Fibroblast of skin of right biceps (primary cell): ENCODE results near the gene MAP4.
"Not testable (repeated sequence)": the region's sequence is repeated elsewhere in the genome, so short reads cannot be mapped to it uniquely, and the experiment has no call there.

Experiments used
- DNase-seq: peaks from one replicate; pipeline ENCODE4 v3.0.0-alpha.2; 2013

Gene MAP4

DNA sequence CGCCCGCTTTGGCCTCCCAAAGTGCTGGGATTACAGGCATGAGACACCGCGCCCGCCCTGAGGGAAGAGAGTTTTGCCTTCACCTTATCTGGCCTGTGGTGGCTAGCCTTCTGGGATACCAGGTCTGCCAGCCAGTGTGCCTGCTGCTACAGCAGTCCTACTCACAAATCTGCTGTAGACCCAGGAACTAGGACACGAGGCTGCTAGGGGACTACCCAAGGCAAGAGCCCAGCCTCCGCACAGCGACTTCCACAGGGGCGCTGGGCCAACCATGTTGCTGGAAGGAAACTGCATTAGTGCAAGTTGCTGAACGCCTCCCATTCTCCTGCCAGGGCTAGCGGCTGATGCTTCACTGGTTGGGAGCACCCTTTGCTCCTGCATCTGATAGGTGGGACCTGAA is 159.5 kb downstream of the MAP4 start:
- DNase-seq, result no peak

DNA sequence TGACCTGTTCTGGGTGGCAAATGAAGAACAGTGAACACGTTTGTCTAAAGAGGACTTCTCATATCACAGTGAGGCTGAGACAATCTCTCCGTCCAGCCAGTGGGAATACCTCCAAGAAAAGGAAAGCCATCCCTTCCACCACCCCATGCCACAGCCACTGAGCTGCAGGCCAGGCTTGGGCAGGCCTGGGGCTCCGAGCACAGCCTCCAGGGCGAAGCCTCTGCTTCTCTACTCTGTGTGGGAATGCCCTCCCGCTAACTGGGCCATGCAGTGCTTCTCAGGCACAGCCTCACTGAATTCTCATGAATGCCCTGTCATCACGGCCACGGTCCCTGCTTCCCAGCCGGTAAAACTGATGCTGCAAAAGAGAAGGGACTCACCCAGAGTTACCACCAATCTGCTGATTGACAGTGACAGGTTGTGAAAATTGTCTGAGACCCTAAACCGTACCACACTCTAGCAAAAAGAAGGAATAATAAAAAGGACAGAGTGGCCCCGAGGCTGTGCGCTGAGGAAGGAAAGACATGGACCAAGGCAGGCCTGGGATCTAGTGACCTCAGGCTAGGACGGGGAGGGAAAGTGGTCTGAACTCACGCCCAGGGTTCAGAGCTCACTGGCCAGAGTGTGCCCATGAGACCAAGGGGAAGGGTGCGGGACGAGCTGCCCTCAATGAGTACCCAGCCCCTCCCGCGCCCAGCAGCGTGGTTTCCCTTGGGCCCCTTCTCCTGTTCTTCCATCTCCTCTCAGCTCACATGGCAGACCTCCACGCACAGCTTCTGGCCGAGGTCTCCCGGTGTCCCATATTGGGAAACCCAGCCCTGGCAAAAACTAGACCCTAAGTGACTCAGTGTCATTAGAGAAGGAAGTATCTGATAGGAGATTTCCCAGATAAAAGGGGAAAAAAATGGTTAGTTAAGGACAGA is 160.5 kb downstream of the MAP4 start:
- no peak for DNase-seq

DNA sequence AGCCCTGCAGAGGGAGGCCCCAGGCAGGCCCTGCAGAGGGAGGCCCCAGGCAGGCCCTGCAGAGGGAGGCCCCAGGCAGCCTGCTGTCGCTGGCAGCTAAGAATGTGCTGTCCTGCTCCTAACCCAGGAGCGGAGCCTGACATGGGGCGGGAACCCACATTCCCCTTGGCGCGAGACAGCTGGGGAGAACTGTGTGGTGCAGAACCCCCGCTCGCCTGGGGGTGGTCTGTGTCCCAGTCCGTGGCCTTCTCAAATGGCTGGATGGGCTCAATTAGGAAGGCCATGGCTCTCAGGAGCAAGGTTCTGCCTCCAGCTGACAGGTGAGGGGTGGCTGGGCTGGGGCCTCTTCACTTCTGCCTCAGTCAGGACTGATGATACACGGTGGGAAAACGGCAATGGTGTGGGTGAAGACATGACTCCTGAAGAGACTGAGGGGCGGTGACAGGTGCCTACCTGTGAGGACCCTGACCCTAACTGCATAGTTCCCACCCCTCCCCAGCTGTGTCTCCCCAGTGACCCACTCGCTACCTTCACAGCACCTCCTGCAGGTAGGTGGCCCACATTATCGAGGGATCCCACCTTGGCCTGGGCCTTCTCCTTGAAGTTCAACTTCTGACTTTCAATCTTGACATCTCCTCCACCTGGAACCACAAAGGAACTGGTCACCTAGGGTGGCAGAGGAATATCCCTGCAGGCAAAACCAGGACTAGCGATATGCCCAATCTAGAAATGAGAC is 161.3 kb downstream of the MAP4 start:
- no peak for DNase-seq

DNA sequence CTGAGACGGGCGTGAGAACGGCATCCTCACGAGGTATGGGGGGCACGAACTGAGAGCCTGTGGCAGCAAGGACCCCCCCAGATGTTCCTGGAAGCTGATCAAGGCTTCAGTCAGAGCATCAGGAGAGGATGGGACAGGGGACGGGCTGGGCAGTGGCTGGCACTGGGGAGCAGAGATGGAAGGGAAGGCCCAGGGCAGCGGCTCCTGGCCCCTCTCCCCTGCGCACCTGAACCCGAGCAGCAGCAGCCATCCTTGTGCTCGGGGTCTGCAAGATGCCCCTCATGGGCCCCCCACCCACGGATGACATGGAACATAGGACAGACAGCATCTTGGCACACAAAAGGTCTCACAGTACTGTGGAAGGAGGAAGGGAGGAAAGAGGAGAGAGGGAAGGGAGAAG is 161.9 kb downstream of the MAP4 start:
- no peak for DNase-seq

DNA sequence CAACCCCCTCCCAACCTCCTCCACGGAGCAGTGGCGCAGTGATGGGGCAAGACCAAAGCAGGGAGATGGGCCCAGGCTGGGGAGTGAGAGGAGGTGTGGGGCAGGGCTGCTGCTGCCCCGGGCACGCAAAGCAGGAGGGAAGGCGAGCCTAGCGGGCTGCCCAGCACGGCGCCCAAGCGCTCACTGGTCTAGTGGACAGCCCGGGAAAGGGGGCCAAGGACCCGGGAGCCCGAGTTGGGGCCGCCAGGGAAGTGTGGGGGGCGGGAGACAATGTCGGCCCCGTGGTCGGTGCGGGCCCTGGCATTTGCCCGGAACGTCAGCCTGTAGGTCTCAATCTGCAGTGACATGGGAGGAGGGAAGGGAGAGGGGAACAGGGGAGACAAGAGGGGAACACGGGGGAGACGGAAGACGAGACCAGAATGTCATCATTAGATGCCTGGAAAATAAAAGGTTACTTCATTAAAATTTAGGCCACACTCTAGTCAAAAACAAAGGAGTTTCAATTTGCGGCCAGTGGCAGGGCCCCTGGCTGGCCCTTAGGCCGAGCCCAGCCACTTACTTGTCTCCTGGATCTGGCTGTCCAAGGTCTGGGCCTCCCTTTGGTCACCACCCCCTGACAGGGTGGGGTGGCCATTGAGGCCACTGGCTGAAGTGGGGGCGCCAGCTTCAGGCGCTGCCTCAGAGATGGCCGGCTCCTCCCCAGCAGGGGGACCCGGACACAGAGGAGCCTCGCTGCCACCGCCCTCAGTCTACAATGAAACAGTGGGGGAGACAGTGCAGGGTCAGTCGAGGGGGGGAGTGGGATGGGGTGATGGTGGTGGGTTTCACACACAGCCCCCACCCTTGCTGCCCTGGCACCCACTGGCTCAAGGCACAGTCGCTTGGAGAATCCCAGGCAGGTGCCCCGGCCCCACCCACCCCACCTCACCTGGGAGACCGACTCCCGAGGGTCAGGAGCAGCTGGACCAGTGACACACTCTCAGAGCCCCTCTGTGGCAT is 163.3 kb downstream of the MAP4 start:
- no peak for DNase-seq

DNA sequence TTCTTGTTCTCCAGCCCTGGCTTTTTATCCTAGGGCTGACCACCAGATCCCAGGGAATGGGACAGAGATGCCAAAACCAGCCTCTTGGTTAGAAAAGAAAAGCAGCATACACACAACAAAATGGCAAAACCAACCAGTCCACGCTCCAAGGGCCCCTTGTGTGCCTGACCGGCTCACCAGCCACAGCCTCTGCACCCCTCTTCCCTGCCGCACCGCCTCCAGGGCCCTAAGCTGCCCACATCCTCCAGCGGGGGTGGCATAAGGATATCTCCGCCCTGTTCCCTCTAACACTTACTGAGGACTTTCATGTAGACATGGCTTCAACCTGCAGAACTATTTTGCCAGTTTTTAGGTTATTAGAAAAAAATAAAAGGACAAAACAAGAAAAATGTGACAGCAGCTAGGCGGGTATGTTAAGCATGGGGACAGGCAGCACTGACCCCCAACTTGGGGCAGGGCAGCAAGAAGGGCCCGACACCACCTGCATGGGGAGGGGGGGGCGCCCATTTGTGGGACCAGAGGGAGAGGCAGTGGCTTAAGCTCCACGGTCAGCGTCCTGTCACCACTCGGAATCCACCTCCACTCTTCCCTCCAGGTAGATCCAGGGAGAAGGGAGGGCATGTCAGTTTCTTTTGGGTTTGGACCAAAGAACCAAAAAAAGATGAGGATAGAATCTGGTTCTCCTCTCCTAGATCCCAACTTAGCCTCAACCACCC is 164.2 kb downstream of the MAP4 start:
- no peak for DNase-seq

DNA sequence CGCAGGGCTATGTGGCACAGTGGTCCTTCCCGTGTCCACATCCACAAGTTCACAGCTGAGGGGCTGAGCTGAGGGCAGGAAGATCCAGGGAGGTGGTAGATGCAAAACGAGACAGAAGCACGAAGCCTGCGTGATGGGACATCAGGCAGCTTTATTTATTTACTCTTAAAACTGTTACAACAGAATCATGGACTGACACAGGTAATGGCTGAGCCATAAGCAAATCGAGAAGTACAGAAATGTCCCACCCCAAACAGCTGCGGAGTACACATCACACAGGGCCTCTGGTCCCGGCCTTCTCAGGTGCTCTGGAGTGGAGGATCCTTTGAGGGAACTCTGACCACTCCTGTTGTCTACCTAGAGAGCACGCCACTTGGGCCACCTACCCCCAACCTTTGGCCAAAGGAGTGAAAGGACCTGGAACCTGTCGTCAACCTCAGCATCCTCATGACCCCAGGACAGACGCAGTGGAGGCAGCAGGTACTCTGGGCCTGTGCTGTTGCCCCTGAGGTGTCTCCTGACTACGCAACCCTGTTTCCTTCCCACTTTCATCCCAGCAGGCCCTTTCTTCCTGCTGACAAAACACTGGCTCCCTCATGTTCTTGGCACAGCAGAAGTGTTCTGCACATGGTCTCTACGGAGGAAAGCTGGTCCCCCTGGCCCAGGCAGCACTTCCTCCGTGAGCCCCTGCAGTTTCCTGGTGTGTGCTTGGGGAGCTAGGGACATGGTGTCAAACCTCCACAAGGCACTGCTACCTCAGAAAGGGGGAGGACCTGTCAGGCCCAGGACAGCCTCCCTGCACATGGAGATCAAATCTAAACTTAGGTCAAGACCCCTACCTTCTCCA is 165.4 kb downstream of the MAP4 start:
- DNase-seq, result no peak

DNA sequence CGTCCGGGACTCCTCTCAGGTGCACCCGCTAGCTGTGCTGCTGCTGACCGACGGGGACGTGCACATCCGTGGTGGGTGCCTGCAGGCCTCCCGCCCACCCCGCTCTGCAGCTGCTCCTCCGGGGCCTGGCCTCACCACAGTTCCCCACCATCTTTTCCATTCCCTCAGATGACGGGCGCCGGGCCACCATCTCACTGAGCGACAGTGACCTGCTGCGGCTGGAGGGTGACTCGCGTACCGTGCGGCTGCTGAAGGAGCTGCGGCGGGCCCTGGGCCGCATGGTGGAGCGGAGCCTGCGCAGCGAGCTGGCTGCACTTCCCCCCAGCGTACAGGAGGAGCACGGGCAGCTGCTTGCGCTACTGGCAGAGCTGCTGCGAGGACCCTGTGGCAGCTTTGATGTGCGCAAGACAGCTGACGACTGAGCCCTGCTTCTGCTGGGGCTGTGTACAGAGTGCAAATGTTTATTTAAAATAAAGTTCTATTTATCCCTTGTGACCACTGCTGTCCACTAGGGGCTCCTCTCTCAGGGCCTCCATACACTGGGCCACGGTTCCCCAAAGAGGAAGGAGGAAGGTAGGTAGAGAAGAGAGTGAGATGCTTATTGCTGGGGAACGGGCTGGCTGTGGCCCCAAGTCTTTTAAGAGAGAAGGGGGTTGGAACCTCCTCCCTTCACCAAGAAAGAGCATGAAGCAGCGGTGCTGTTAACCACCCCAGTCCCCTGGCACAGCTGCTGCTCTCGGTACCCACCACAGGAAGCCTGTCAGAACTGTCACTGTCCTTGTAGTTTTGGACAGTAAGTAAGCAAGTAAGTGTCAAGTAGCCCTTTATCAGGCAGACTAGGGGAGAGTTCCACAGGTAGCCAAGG is 166.3 kb downstream of the MAP4 start:
- peak; percentile 43 for DNase-seq

DNA sequence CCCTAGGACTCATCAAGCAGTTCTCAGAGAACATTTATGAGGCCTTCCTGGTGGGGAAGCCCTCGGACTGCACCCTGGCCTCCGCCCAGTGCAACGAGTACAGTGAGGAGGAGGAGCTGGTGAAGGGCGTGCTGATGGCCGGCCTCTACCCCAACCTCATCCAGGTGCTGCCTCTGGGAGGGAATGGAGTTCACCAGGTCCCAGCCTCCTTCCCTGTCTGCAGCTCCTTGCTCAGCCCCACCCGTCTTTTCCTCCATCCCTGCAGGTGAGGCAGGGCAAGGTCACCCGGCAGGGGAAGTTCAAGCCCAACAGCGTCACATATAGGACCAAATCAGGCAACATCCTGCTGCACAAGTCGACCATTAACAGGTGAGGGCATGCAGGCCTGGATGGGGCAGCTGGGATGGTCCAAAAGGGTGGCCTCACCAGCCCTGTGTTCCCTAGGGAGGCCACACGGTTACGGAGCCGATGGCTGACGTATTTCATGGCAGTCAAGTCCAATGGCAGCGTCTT is 167.0 kb downstream of the MAP4 start:
- DNase-seq, result no peak

DNA sequence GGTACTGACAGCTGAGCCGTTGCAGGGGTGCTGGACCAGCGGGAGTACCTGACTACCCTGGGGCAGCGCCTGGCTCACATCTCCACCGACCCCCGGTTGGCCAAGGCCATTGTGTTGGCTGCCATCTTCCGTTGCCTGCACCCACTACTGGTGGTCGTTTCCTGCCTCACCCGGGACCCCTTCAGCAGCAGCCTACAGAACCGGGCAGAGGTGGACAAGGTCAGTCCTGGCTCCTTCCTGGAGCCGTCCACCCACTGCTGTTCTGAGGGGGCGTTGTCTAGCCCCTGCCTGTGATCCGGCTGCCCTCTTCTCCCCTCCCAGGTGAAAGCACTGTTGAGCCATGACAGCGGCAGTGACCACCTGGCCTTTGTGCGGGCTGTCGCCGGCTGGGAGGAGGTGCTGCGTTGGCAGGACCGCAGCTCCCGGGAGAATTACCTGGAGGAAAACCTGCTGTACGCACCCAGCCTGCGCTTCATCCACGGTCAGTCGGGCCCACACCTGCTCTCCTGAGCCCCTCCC is 167.6 kb downstream of the MAP4 start:
- DNase-seq, result no peak

DNA sequence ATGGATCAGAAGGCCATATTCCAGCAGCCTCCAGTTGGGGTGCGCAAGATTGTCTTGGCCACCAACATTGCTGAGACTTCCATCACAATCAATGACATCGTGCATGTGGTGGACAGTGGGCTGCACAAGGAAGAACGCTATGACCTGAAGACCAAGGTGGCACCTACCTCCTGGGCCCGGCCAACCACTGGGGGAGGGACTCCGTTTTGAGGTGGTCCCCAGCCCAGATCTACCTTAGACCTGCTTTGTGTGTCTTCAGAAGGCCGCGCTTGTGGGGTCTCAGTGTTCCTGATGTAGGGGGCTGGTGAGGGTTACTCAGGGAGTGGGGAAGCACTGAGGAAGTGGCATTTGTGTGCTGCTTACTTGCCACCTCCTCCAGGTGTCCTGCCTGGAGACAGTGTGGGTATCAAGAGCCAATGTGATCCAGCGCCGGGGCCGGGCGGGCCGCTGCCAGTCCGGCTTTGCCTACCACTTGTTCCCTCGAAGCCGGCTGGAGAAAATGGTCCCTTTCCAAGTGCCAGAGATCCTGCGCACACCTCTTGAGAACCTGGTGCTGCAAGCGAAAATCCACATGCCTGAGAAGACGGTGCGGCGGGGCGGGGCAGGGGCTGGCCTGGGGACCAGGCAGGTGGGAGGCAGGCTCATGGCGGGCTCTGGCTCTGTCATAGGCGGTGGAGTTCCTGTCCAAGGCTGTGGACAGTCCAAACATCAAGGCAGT is 168.3 kb downstream of the MAP4 start:
- no peak for DNase-seq

DNA sequence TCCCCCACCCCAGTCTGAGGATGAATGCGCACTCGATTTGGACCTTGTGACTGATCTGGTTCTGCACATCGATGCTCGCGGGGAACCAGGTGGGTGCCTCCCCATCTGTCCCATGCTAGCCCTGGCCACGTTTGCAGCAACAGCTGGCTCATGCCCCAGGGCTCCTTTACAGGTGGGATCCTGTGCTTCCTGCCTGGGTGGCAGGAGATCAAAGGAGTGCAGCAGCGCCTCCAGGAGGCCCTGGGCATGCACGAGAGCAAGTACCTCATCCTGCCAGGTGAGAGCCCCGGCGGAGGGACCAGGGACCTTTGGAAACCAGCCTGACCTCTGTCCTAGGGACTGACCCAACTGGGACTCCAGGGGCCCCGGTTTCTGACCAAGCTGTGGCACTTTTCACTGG is 169.0 kb downstream of the MAP4 start:
- DNase-seq, result no peak

DNA sequence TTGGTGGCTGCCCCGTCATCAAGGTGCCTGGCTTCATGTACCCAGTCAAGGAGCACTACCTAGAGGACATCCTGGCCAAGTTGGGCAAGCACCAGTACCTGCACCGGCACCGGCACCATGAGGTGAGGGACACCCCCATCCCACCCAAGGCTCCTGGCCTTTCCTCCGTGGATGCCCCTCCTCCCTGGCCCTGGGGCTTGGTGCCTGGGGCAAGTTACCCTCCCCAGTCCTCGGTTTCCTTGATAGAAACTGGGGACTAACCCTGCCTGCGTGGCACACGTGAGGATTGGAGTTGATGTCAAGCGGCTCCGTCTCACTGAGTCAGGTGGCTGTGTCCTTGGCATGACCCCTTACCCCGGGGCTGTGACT is 169.4 kb downstream of the MAP4 start:
- no peak for DNase-seq

DNA sequence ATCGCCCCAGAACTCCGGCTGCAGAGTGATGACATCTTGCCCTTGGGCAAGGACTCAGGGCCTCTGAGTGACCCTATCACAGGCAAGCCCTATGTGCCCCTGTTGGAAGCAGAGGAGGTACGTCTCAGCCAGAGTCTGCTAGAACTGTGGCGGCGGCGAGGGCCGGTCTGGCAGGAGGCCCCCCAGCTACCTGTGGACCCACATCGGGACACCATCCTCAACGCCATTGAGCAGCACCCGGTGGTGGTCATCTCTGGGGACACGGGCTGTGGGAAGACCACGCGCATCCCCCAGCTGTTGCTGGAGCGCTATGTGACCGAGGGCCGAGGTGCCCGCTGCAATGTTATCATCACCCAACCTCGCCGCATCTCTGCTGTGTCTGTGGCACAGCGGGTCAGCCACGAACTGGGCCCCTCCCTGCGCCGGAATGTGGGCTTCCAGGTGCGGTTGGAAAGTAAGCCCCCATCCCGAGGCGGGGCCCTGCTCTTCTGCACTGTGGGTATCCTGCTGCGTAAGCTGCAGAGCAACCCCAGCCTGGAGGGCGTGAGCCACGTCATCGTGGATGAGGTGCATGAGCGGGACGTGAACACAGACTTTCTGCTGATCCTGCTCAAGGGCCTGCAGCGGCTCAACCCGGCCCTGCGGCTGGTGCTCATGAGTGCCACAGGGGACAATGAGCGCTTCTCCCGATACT is 169.9 kb downstream of the MAP4 start:
- no peak for DNase-seq

DNA sequence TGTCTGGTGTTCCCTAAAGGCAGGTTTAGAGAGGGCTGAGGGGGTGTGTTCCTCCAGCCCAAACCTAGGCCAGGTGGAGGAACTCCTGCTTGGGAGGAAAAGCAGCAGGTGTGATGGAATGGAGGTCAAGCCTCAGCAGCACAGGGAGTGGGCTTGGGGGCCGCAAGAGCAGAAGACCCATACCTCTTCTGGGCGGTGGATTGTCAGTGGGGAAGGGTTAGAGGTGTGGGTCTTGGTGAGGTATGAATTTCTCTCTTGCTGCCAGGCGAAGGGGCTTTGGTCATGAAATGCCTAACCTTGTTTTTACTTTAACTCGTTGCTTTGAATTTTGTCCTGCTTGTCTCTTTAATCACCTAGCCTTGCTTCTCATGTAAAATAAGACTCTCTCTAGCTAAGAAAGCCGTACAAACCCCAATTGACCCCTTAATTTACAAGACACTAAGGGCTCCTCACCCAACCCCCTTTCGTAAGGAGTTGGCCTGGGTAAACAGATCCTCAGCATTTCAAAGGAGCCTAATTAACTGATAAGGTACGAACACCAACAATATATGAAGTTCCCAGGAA is 174.3 kb downstream of the MAP4 start:
- DNase-seq, result no peak

DNA sequence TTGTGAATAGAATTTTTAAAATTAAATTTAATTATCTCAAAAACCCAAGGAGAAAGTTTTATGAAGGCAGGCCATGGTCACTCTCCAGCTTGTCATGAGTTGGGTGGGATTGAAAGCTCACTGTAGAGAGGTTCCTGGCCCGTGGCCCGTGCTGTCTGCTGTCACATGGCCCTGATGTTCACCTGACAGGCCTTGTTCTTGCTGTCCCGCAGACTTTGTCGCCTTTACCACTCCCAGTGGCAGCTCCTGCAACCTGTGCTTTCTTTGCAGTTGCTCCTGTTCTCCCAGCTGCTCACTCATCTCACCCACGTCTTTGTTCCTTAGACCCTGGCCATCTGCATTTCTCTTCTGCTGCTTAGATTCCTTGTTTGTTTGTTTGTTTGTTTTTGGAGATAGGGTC is 177.7 kb downstream of the MAP4 start:
- no peak for DNase-seq

DNA sequence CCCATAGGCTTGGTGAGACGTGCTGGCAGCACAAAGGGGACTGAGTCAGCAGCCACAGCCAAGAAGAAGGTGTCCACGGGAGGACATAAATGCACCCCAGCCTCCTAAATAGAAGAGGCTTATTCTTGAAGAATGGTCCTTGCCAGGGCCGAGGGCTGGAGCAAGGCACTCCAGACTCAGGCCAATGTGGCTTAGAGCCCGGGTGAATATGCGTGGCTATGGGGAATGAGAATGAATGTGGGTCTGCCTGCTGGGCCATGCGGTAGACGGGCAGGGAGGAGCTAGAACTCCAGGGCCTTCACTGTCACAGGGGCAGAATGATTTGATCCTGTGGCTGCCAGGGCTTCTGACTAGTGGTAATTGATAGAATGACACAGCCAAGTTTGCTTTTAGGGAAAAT is 179.2 kb downstream of the MAP4 start:
- DNase-seq, result no peak

DNA sequence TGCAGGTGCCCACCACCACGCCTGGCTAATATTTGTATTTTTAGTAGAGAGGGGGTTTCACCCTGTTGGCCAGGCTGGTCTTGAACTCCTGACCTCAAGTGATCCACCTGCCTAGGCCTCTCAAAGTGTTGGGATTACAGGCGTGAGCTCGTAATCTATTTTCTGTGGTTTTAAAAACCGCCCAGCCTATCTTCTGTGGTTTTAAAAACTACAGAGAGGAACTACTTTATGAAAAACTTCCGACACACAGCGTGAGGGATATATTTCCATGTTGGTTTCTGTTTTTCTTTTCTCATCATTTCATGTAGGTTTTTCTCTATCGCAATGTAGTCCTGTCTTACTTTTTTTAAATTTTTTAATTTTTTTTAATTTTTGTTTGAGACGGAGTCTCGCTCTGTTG is 186.7 kb downstream of the MAP4 start:
- not testable (repeated sequence) for DNase-seq
